GM19455 (cell line): ENCODE results near the gene L1CAM.

Experiments
- ATAC-seq: cut with Tn5 transposase; IDR thresholded peaks from one replicate; pipeline ENCODE4 v1.9.1; 2021; ENCODE audit not compliant: unreplicated experiment

Gene L1CAM

GRCh38 chrX:153878969-153879653, 6.9 kb downstream of the L1CAM start:
- ATAC-seq: no peak

GRCh38 chrX:153878345-153878744, 7.6 kb downstream of the L1CAM start:
- no peak for ATAC-seq

GRCh38 chrX:153877571-153878261, 8.3 kb downstream of the L1CAM start:
- ATAC-seq: no peak

GRCh38 chrX:153876112-153876491, 9.9 kb downstream of the L1CAM start:
- no peak for ATAC-seq

- ATAC-seq: no peak
Observed at GRCh38 chrX:153875391-153876111, 10.4 kb downstream of the L1CAM start.

GRCh38 chrX:153874366-153875125, 11.4 kb downstream of the L1CAM start:
- no peak for ATAC-seq

- no peak for ATAC-seq
Observed at GRCh38 chrX:153874085-153874365, 11.9 kb downstream of the L1CAM start.

- ATAC-seq: no peak
Observed at GRCh38 chrX:153873282-153874084, 12.5 kb downstream of the L1CAM start.

- ATAC-seq: no peak
Observed at GRCh38 chrX:153871946-153872878, 13.8 kb downstream of the L1CAM start.

GRCh38 chrX:153871451-153871850, 14.5 kb downstream of the L1CAM start:
- ATAC-seq: no peak

- ATAC-seq: no peak
Observed at GRCh38 chrX:153870791-153871360, 15.1 kb downstream of the L1CAM start.

GRCh38 chrX:153870288-153870690, 15.7 kb downstream of the L1CAM start:
- ATAC-seq: no peak

GRCh38 chrX:153869473-153870287, 16.3 kb downstream of the L1CAM start:
- no peak for ATAC-seq

GRCh38 chrX:153868576-153869472, 17.1 kb downstream of the L1CAM start:
- no peak for ATAC-seq

- no peak for ATAC-seq
Observed at GRCh38 chrX:153867671-153868070, 18.3 kb downstream of the L1CAM start.

GRCh38 chrX:153867139-153867538, 18.8 kb downstream of the L1CAM start:
- ATAC-seq: no peak

- no peak for ATAC-seq
Observed at GRCh38 chrX:153866302-153867019, 19.5 kb downstream of the L1CAM start.
